Fibroblast of skin of right biceps (primary cell): ENCODE measurements around the gene ANKRD31.

Source experiments
- DNase-seq: peaks from one replicate; pipeline ENCODE4 v3.0.0-alpha.2; 2013

Gene ANKRD31

GRCh38 chr5:75028090-75028489 lies 208.6 kb downstream of the ANKRD31 start:
- DNase-seq, result no peak

- no peak for DNase-seq
These were observed 213.1 kb downstream of the ANKRD31 start for GRCh38 chr5:75023368-75024159.

- DNase-seq, result no peak
These were observed 214.9 kb downstream of the ANKRD31 start for GRCh38 chr5:75021800-75022199.

- DNase-seq, result no peak
These were observed 215.5 kb downstream of the ANKRD31 start for GRCh38 chr5:75021219-75021618.

GRCh38 chr5:75020016-75020656 lies 216.5 kb downstream of the ANKRD31 start:
- DNase-seq, result no peak

- peak; percentile 51 for DNase-seq
These were observed 217.7 kb downstream of the ANKRD31 start for GRCh38 chr5:75018805-75019587.
